ENCODE measurements around the gene PPM1H.

DNA sequence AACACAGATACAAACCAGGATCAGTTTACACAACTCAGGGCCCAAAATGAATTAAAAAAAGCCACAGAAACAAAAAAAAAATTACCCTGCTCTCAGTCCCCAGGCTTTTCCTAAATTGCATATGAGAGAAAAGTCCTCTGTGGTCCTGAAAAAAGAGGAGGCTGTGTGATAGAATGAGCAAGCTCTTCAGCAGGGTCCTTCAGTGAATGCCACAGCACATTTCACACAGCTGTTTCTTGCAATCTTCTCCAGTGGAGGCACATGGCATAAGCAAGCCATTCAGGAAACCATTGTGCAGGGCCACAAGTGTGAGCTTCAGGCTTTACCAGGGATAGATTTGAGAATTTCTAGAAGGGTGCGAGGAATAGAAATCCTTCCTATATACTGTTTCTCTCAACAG is 168.5 kb downstream of the PPM1H start:
- TF ChIP-seq, protein P1, sequence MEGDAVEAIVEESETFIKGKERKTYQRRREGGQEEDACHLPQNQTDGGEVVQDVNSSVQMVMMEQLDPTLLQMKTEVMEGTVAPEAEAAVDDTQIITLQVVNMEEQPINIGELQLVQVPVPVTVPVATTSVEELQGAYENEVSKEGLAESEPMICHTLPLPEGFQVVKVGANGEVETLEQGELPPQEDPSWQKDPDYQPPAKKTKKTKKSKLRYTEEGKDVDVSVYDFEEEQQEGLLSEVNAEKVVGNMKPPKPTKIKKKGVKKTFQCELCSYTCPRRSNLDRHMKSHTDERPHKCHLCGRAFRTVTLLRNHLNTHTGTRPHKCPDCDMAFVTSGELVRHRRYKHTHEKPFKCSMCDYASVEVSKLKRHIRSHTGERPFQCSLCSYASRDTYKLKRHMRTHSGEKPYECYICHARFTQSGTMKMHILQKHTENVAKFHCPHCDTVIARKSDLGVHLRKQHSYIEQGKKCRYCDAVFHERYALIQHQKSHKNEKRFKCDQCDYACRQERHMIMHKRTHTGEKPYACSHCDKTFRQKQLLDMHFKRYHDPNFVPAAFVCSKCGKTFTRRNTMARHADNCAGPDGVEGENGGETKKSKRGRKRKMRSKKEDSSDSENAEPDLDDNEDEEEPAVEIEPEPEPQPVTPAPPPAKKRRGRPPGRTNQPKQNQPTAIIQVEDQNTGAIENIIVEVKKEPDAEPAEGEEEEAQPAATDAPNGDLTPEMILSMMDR (conservative IDR thresholded peaks at IDR 0.05), result no peak
- no peak for TF ChIP-seq ZFX (IDR thresholded peaks at IDR 0.05)

Data from C4-2B (cell line).